ENCODE data around the gene PXK.
"Not testable (repeated sequence)": the region's sequence is repeated elsewhere in the genome, so short reads cannot be mapped to it uniquely, and the experiment has no call there.

Gene PXK

GRCh38 chr3:58332575-58333188 lies at the start of gene PXK:
PXK (plus strand) TSS chr3:58332892; CDS start chr3:58332989, 97 bp downstream.
- peak within 1 kb of the TSS; percentile 64 for H3K4me3 ChIP-seq (replicated peaks; ENCODE audit: low read depth, low read length)

GRCh38 chr3:58285334-58285733 lies 47.4 kb upstream of the PXK start:
- H3K4me3 ChIP-seq (replicated peaks; ENCODE audit: low read depth, low read length) = no peak overlapping the region
- TF ChIP-seq CTCF (IDR thresholded peaks at IDR 0.05; ENCODE audit: insufficient read depth, low read length, poor library complexity, severe bottlenecking) = no peak
- peaks cover 4% of the 10 kb centered on the region for H3K36me3 ChIP-seq (ENCODE audit: control insufficient read depth, insufficient read depth, low read length)
- H3K27me3 ChIP-seq (replicated peaks; ENCODE audit: control insufficient read depth, insufficient read depth, low read length) = no peaks in the 10 kb centered on the region
- DNase-seq (ENCODE audit: extremely low read depth, insufficient read length) = no peak

More at GRCh38 chr3:58332575-58333188, at the start of gene PXK:
- no peaks in the 10 kb centered on the region for H3K27me3 ChIP-seq (replicated peaks; ENCODE audit: control insufficient read depth, insufficient read depth, low read length)
- no peaks in the 10 kb centered on the region for H3K36me3 ChIP-seq (ENCODE audit: control insufficient read depth, insufficient read depth, low read length)
- TF ChIP-seq CTCF (IDR thresholded peaks at IDR 0.05; ENCODE audit: insufficient read depth, low read length, poor library complexity, severe bottlenecking) = peak; percentile 11
- peak; percentile 88 for DNase-seq (ENCODE audit: extremely low read depth, insufficient read length)

GRCh38 chr3:58287354-58287753 lies 45.3 kb upstream of the PXK start:
- Histone ChIP-seq H3K36me3 (ENCODE audit: control insufficient read depth, insufficient read depth, low read length) (peaks cover 4% of the 10 kb centered on the region), H3K4me3 (replicated peaks; ENCODE audit: low read depth, low read length) (no peak overlapping the region)
- TF ChIP-seq CTCF (IDR thresholded peaks at IDR 0.05; ENCODE audit: insufficient read depth, low read length, poor library complexity, severe bottlenecking) = no peak

GRCh38 chr3:58288011-58288728 lies 44.5 kb upstream of the PXK start:
- peak; percentile 16 for TF ChIP-seq CTCF (IDR thresholded peaks at IDR 0.05; ENCODE audit: insufficient read depth, low read length, poor library complexity, severe bottlenecking)
- peaks cover 2% of the 10 kb centered on the region; the same call in 1 of the 2 replicates for H3K36me3 ChIP-seq (ENCODE audit: control insufficient read depth, insufficient read depth, low read length)
- H3K27me3 ChIP-seq (replicated peaks; ENCODE audit: control insufficient read depth, insufficient read depth, low read length) = no peaks in the 10 kb centered on the region
- no peak overlapping the region for H3K4me3 ChIP-seq (replicated peaks; ENCODE audit: low read depth, low read length)
- no peak for DNase-seq (ENCODE audit: extremely low read depth, insufficient read length)

More at GRCh38 chr3:58287354-58287753, 45.3 kb upstream of the PXK start:
- H3K27me3 ChIP-seq (replicated peaks; ENCODE audit: control insufficient read depth, insufficient read depth, low read length) = no peaks in the 10 kb centered on the region
- no peak for DNase-seq (ENCODE audit: extremely low read depth, insufficient read length)

DNA sequence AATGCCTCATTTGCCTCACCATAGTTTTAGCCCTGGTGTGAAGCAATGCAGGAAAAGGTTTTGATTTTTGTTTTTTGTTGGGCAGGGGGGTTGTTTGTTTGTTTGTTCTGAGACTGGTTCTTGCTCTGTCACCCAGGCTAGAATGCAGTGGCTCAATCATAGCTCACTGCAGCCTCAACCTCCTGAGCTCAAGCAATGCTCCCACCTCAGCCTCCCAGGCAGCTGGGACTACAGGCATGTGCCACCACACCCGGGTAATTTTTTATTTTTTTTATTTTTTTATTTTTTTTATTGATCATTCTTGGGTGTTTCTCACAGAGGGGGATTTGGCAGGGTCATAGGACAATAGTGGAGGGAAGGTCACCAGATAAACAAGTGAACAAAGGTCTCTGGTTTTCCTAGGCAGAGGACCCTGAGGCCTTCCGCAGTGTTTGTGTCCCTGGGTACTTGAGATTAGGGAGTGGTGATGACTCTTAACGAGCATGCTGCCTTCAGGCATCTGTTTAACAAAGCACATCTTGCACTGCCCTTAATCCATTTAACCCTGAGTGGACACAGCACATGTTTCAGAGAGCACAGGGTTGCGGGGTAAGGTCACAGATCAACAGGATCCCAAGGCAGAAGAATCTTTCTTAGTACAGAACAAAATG lies 43.6 kb upstream of the PXK start:
- not testable (repeated sequence) for H3K4me3 ChIP-seq (replicated peaks; ENCODE audit: low read depth, low read length); H3K36me3 ChIP-seq (ENCODE audit: control insufficient read depth, insufficient read depth, low read length)

GRCh38 chr3:58290446-58290845 lies 42.2 kb upstream of the PXK start:
- not testable (repeated sequence) for H3K36me3 ChIP-seq (ENCODE audit: control insufficient read depth, insufficient read depth, low read length); H3K27me3 ChIP-seq (replicated peaks; ENCODE audit: control insufficient read depth, insufficient read depth, low read length); DNase-seq (ENCODE audit: extremely low read depth, insufficient read length); H3K4me3 ChIP-seq (replicated peaks; ENCODE audit: low read depth, low read length)

More for the DNA sequence above, 43.6 kb upstream of the PXK start:
- H3K27me3 ChIP-seq (replicated peaks; ENCODE audit: control insufficient read depth, insufficient read depth, low read length); DNase-seq (ENCODE audit: extremely low read depth, insufficient read length): not testable (repeated sequence)
